NCI-H524 (cell line): ENCODE results near the gene FBN1.

Experiments
- DNase-seq, 2 experiments: peaks; one replicate each; lab custom pipeline; 2025; lab: John Stamatoyannopoulos, UW

Gene FBN1

GRCh38 chr15:48366584-48367312 lies 278.8 kb downstream of the FBN1 start:
- no peak for DNase-seq

GRCh38 chr15:48365575-48365974 lies 279.9 kb downstream of the FBN1 start:
- no peak for DNase-seq

GRCh38 chr15:48363474-48363873 lies 282.0 kb downstream of the FBN1 start:
- DNase-seq: no peak

- DNase-seq: no peak
Measured at GRCh38 chr15:48361685-48362084, 283.8 kb downstream of the FBN1 start.

GRCh38 chr15:48360841-48361240 lies 284.7 kb downstream of the FBN1 start:
- peak in 1 of 2 experiments; percentile 21 for DNase-seq
